Measurements from ENCODE around the gene RASGRP1.

DNA sequence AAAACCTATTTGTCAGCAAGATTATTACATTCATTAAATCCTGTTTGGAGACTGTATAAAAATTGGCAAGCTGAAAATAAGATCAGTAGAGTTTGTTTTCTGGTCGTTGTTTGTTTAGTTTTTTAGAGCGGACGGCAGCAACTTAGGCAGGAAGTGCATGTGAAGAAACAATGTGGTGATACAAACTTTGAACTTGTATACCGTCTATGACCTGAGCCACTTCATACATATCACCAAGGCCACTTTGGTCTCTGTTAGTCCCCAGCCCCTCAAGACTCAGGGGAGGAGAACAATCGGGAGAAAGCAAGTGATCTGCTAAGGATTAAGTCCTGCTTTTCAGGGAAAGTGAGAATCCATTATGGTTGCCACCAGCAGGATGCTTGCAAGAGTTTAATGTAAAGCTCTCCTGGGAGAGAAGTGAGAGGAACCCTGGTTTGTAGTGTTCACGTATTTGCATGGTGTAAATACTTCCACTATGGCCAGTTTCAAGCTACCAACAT lies 31.1 kb downstream of the RASGRP1 start:
- TF ChIP-seq, protein P1, sequence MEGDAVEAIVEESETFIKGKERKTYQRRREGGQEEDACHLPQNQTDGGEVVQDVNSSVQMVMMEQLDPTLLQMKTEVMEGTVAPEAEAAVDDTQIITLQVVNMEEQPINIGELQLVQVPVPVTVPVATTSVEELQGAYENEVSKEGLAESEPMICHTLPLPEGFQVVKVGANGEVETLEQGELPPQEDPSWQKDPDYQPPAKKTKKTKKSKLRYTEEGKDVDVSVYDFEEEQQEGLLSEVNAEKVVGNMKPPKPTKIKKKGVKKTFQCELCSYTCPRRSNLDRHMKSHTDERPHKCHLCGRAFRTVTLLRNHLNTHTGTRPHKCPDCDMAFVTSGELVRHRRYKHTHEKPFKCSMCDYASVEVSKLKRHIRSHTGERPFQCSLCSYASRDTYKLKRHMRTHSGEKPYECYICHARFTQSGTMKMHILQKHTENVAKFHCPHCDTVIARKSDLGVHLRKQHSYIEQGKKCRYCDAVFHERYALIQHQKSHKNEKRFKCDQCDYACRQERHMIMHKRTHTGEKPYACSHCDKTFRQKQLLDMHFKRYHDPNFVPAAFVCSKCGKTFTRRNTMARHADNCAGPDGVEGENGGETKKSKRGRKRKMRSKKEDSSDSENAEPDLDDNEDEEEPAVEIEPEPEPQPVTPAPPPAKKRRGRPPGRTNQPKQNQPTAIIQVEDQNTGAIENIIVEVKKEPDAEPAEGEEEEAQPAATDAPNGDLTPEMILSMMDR (IDR thresholded peaks at IDR 0.05): no peak
- no peak for TF ChIP-seq EZH2 (IDR thresholded peaks at IDR 0.05; ENCODE audit: borderline replicate concordance, insufficient read depth, low read depth, low read length, poor library complexity, severe bottlenecking)

Measured in B cell (primary cell).